Panc1 (cell line): Measurements from ENCODE around the gene MBD3.

Experiments used
- CTCF ChIP-seq: fragments of 450-650 bp; IDR thresholded peaks from 2 replicates; pipeline ENCODE4 v1.5.1; 2017; ENCODE audit warnings: mild to moderate bottlenecking
- POLR2AphosphoS5 ChIP-seq: IDR thresholded peaks from 2 replicates; pipeline ENCODE4 v1.6.1; 2012; ENCODE audit warnings: mild to moderate bottlenecking, low read depth, low read length, moderate library complexity
- TCF7L2 ChIP-seq: IDR thresholded peaks from 2 replicates; pipeline ENCODE4 v1.6.1; 2011; ENCODE audit warnings: mild to moderate bottlenecking, low read depth, low read length, inconsistent platforms

- TF ChIP-seq CTCF (no peak), POLR2AphosphoS5 (no peak), TCF7L2 (no peak)
Observed at GRCh38 chr19:1549332-1549945, 43.2 kb downstream of the MBD3 start.
